OCI-LY7 (cell line): ENCODE measurements around the gene DAND5. TPM values are rescaled to one million over a fixed set of nuclear protein-coding genes. Genes with fewer than 3 reads are reported as not detected.

Source experiments
- BruUV-seq: library from RNA; stranded (reverse); fragments of 400-500 nt; replicated peaks from 2 replicates; lab custom pipeline; 2021; lab: Mats Ljungman, UMichigan
- CTCF ChIA-PET: fragments of 300-600 bp; sonication (Branson Sonifier 250); formaldehyde crosslinking; loops from one replicate; lab custom pipeline; 2022; ENCODE audit warnings: antibody characterized with exemption; ENCODE audit not compliant: unreplicated experiment; lab: Charles Lee
- POLR2A ChIA-PET: fragments of 300-600 bp; sonication (Branson Sonifier 250); formaldehyde crosslinking; loops from one replicate; lab custom pipeline; 2022; ENCODE audit warnings: antibody characterized with exemption; lab: Charles Lee
- DNase-seq: peaks from one replicate; pipeline ENCODE4 v3.0.0-alpha.2; 2015; ENCODE audit warnings: low spot score
- H2AFZ ChIP-seq: fragments of 200-600 bp; sonication (generic), shearing (Covaris generic); 2 replicates; pipeline ENCODE4 v1.6.1; 2014; ENCODE audit warnings: mild to moderate bottlenecking, antibody characterized with exemption, low read length, moderate library complexity
- H3K27ac ChIP-seq: fragments of 200-600 bp; sonication (generic); 2 replicates; pipeline ENCODE4 v1.5.1; 2014; ENCODE audit warnings: mixed run types, low read depth, mild to moderate bottlenecking, moderate library complexity, low read length, inconsistent platforms; ENCODE audit not compliant: poor library complexity, severe bottlenecking
- H3K36me3 ChIP-seq: fragments of 200-600 bp; sonication (generic); 2 replicates; pipeline ENCODE4 v1.6.1; 2014; ENCODE audit warnings: mild to moderate bottlenecking, antibody characterized with exemption, low read length, moderate library complexity, mixed read lengths; ENCODE audit not compliant: insufficient read depth
- H3K4me1 ChIP-seq: fragments of 200-600 bp; sonication (generic); 2 replicates; pipeline ENCODE4 v1.5.1; 2014; ENCODE audit warnings: mild to moderate bottlenecking, low read length; ENCODE audit not compliant: insufficient read depth, poor library complexity, severe bottlenecking
- H3K4me2 ChIP-seq: fragments of 200-600 bp; sonication (generic); 2 replicates; pipeline ENCODE4 v1.6.1; 2014; ENCODE audit warnings: mild to moderate bottlenecking, low read length
- H3K4me3 ChIP-seq: fragments of 200-600 bp; sonication (generic); 2 replicates; pipeline ENCODE4 v1.5.1; 2014; ENCODE audit warnings: mild to moderate bottlenecking, low read depth, low read length; ENCODE audit not compliant: poor library complexity, severe bottlenecking
- H3K79me2 ChIP-seq: fragments of 200-600 bp; sonication (generic); 2 replicates; pipeline ENCODE4 v1.6.1; 2016; ENCODE audit warnings: low read depth, mild to moderate bottlenecking, low read length, moderate library complexity, mixed read lengths; ENCODE audit not compliant: insufficient read depth
- H3K9me2 ChIP-seq: fragments of 200-600 bp; sonication (generic); 2 replicates; pipeline ENCODE4 v1.6.1; 2016; ENCODE audit warnings: mild to moderate bottlenecking, low read length, mixed read lengths; ENCODE audit not compliant: insufficient read depth
- H3K9me3 ChIP-seq: fragments of 200-600 bp; sonication (generic); 2 replicates; pipeline ENCODE4 v1.6.1; 2014; ENCODE audit warnings: mild to moderate bottlenecking, mixed run types, low read length, mixed read lengths
- H4K20me1 ChIP-seq: fragments of 200-600 bp; sonication (generic); 2 replicates; pipeline ENCODE4 v1.6.1; 2014; ENCODE audit warnings: mild to moderate bottlenecking, antibody characterized with exemption, low read length, moderate library complexity, mixed read lengths; ENCODE audit not compliant: insufficient read depth
- CTCF ChIP-seq: fragments of 200-600 bp; sonication (generic); conservative IDR thresholded peaks from 2 replicates; pipeline ENCODE4 v1.5.1; 2014; ENCODE audit warnings: mild to moderate bottlenecking, antibody characterized with exemption, low read length, moderate library complexity, mixed read lengths
- EZH2phosphoT487 ChIP-seq: fragments of 200-600 bp; sonication (generic); IDR thresholded peaks from 2 replicates; pipeline ENCODE4 v1.6.1; 2018; ENCODE audit warnings: low read depth, borderline replicate concordance, mild to moderate bottlenecking, mixed run types, antibody characterized with exemption, low read length, moderate library complexity, mixed read lengths
- intact Hi-C: fragments of 100-400 bp; cut with micrococcal nuclease; formaldehyde crosslinking; loops from one replicate; pipeline ENCODE4 v1.10.0; 2022; ENCODE audit not compliant: unreplicated experiment
- total RNA-seq, 2 experiments: library from RNA; depleted of rRNA in 1 of 2; stranded (reverse); fragments of >200 nt in 1 of 2; shearing (Covaris generic) in 1 of 2; gene quantifications; 2 replicates each; pipeline ENCODE4 v1.2.3, GENCODE V29; 2014 to 2022

DAND5 gene
- total RNA-seq, 2 experiments from 2014 or later, result 0.06 to 0.84 TPM

GRCh38 chr19:12991296-12991695 is 21.9 kb downstream of the DAND5 start:
- H3K36me3 ChIP-seq, result no peaks in the 10 kb centered on the region
- H3K4me3 ChIP-seq, result no peak overlapping the region
- no peaks in the 10 kb centered on the region for H3K9me2 ChIP-seq
- TF ChIP-seq EZH2phosphoT487 (no peak), CTCF (no peak)
- no peak overlapping the region for H3K27ac ChIP-seq
- no peaks in the 10 kb centered on the region for H3K9me3 ChIP-seq
- no peaks in the 10 kb centered on the region for H3K4me1 ChIP-seq
- no peak overlapping the region for H3K4me2 ChIP-seq
- no TSS peak for BruUV-seq
- no peak overlapping the region for H2AFZ ChIP-seq
- H3K79me2 ChIP-seq, result no peaks in the 10 kb centered on the region
- no peak for DNase-seq
- intact Hi-C loops, result no loop called here
- H4K20me1 ChIP-seq, result no peaks in the 10 kb centered on the region
- CTCF ChIA-PET, result no interaction called here
- POLR2A ChIA-PET, result no interaction called here

DNA sequence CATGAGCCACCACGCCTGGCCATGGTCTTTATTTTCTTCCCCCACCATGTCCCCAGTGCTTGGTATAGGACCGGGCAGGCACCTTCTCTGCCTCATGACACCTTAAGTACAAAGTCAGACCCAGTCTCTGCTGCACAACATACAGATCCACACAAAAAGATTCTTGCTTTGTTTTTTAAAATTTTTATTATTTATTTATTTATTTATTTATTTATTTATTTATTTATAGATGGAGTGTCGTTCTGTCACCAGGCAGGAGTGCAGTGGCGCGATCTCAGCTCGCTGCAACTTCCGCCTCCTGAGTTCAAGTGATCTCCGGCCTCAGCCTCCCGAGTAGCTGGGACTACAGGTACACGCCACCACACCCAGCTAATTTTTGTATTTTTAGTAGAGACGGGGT is 23.4 kb downstream of the DAND5 start:
- no peaks in the 10 kb centered on the region for H3K4me1 ChIP-seq
- CTCF ChIA-PET, result no interaction called here
- POLR2A ChIA-PET, result no interaction called here
- H3K27ac ChIP-seq, result no peak overlapping the region
- H3K4me2 ChIP-seq, result no peak overlapping the region
- H3K9me3 ChIP-seq, result no peaks in the 10 kb centered on the region
- H3K4me3 ChIP-seq, result no peak overlapping the region
- no peak for DNase-seq
- intact Hi-C loops, result no loop called here
- no peaks in the 10 kb centered on the region for H3K9me2 ChIP-seq
- H4K20me1 ChIP-seq, result no peaks in the 10 kb centered on the region
- no peaks in the 10 kb centered on the region for H3K36me3 ChIP-seq
- no peak overlapping the region for H2AFZ ChIP-seq
- H3K79me2 ChIP-seq, result no peaks in the 10 kb centered on the region
- no TSS peak for BruUV-seq
- TF ChIP-seq EZH2phosphoT487 (no peak), CTCF (no peak)

DNA sequence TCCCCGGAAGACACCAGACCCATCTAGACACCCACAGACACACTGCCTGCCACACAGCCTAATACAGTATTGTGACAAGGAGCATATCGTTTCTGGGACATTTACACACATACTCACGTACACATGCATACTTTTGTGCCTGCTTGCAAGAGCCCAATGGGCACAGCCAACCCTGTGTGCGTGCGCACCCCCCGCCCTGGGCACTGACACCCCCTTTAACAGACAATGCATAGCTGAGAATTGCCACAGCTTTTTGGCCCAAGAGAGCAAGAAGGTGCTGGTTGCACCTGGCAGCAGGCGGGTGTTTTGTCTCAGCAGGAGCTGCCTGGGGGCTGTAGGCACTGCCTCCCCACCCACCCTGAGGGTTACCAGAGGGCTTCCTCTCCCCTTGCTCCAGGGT is 24.2 kb downstream of the DAND5 start:
- Histone ChIP-seq H4K20me1 (no peaks in the 10 kb centered on the region), H3K9me2 (no peaks in the 10 kb centered on the region), H3K36me3 (no peaks in the 10 kb centered on the region), H3K9me3 (no peaks in the 10 kb centered on the region), H3K79me2 (no peaks in the 10 kb centered on the region), H2AFZ (no peak overlapping the region), H3K4me1 (no peaks in the 10 kb centered on the region), H3K27ac (no peak overlapping the region), H3K4me3 (no peak overlapping the region), H3K4me2 (no peak overlapping the region)
- intact Hi-C loops, result no loop called here
- no peak for DNase-seq
- POLR2A ChIA-PET, result interaction anchor here (1.0 kb wide), 1 partner anchor 24 kb away, joined by 3 read pairs; no protein-coding TSS in a partner anchor
- CTCF ChIA-PET, result no interaction called here
- TF ChIP-seq CTCF, result no peak
- TF ChIP-seq EZH2phosphoT487, result no peak
- BruUV-seq, result no TSS peak
